Peyer's patch (tissue), 4 donors: ENCODE measurements around the gene NEURL1B.

ENCODE experiments used
- CTCF ChIP-seq, 6 experiments: fragments of 450-650 bp in 4 of 6; fragments of 200-600 bp in 2 of 6; sonication (generic) in 1 of 6; IDR thresholded peaks; one replicate each; pipeline ENCODE4 v1.5.1; 2017 to 2019; ENCODE audit warnings: antibody characterized with exemption in 6 of 6, mild to moderate bottlenecking in 3 of 6, moderate library complexity in 1 of 6
- POLR2A ChIP-seq, 2 donors: fragments of 450-650 bp; IDR thresholded peaks; one replicate each; pipeline ENCODE4 v1.5.1; 2017; ENCODE audit warnings: antibody characterized with exemption in 2 of 2, mild to moderate bottlenecking in 2 of 2, moderate library complexity in 2 of 2

GRCh38 chr5:172740428-172741205, 99.6 kb downstream of the NEURL1B start:
- TF ChIP-seq POLR2A (IDR thresholded peaks at IDR 0.05) (no peak), CTCF (IDR thresholded peaks at IDR 0.05) (no peak)
